ENCODE results near the gene RABEPK.
A peak's percentile ranks its signal among the peaks of the same experiment; 100 is the strongest.
"Not testable (repeated sequence)": the region's sequence is repeated elsewhere in the genome, so short reads cannot be mapped to it uniquely, and the experiment has no call there.

The RABEPK gene

DNA sequence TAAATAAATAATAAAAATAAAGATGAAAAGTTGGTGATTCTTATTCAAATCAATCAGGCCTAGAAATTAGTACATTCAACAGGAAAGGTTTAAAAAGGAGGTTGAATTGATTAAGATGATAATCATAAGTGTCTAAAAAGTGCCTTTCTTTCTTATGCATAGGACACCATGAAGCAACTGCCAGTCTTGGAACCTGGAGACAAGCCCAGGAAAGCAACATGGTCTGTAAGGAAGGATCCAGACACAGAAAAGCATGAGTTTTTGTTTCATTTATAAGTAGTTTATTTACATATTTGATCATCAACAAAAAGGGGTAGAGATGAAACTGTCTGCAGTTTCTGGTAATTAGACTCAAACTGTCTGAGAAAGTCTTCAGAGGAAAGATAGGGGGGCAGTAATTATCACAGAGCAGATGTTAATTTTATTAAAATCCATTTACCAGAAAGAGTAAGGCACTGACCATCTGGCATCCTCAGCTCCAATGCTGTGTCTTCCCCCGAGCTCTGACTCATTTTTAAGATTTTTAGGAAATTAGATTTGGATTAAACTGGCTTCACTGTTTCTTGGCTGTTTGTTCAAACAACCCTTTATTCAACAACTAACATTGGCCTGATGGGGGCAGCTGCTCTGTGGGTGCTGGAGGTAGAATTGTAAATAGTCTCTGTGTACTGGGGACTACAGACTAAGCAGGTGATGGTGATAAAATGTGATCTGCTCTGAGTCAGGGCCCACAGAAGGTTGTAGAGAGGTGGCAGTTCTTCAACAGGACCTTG is 2.7 kb downstream of the RABEPK start:
- DNase-seq, result no peak

DNA sequence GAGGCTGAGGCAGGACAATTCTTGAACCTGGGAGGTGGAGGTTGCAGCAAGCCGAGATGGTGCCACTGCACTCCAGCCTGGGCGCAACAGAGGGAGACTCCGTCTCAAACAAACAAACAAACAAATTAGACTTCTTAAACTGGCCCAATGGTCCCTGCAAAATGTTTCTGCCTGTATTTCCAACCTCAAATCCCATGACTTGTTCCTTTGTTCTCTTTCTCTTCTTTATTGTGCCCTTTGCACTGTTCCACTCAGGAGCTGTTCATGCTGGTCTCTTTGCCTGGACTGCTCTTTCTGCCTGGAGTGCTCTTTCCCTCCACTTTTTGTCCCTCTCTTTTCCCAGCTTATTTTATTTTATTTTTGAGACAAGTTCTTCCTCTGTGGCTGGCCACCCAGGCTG is 4.1 kb downstream of the RABEPK start:
- no peak for DNase-seq

DNA sequence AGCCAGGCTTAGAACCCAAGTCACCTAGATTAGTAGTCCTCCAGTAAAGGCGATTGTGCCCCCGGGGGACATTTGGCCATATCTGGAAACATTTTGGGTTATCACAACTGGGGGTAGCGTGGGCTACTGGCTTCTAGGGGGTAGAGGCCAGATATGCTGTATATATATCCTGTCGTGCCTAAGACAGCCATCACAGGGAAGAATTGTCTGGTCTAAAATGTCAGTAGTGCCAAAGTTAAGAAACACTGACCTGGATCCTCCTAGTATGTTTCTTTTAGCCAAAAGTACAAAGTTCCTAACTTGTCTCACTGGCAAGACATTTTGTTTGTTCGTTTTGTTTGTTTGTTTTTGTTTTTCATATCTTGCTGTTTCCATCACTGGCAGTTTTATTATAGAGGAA is 13.8 kb downstream of the RABEPK start:
- no peak for DNase-seq

DNA sequence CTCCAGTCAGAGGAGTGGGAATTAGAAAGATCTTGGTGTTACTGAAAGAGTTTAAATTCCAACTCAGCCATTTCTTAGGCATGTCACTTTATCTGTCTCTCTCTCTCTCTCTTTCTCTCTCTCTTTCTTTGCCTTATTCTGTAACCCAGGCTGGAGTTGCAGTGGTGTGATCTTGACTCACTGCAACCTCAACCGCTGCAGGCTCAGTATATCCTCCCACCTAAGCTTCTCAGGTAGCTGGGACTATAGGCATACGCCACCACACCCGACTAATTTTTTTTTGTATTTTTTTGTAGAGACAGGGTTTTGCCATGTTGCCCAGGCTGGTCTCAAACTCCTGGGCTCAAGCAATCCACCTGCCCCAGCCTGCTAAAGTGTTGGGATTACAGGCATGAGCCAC is 18.3 kb downstream of the RABEPK start:
- no peak for DNase-seq

DNA sequence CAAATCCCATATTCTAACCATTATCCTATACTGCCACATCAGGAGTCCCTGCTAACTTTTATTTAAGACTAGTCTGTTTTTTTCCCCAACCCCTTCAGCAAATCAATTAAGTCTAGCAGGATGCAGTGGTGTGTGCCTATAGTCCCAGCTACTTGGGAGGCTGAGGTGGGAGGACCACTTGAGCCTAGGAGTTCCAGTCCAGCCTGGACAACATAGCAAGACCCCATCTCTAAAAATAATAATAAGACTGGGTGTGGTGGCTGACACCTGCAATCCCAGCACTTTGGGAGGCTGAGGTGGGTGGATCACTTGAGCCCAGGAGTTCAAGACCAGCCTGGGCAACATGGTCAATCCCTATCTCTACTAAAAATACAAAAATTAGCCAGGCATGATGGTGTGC is 24.5 kb downstream of the RABEPK start:
- DNase-seq, result not testable (repeated sequence)

DNA sequence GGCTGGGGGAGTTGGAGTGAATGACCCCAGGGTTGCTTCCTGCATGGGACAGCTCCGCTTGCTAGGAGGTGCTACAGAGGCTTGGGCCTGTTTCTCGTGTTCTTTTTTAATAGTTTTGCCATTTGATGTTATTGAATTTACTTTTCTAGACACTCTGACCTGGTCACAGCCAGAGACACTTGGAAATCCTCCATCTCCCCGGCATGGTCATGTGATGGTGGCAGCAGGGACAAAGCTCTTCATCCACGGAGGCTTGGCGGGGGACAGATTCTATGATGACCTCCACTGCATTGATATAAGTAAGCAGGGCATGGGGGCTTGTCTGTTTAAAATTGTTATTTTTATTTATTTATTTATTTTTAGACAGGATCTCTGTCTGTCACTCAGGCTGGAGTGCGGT is 27.4 kb downstream of the RABEPK start:
- DNase-seq, result no peak

DNA sequence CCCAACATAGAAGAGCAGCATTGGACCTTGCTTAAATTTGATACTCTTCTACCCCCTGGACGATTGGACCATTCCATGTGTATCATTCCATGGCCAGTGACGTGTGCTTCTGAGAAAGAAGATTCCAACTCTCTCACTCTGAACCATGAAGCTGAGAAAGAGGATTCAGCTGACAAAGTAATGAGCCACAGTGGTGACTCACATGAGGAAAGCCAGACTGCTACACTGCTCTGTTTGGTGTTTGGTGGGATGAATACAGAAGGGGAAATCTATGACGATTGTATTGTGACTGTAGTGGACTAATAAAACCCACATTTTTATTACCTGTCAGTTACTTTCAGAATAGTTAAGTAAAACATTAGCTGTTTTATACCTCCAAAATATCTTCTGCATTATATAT is 33.3 kb downstream of the RABEPK start:
- DNase-seq, result no peak

DNA sequence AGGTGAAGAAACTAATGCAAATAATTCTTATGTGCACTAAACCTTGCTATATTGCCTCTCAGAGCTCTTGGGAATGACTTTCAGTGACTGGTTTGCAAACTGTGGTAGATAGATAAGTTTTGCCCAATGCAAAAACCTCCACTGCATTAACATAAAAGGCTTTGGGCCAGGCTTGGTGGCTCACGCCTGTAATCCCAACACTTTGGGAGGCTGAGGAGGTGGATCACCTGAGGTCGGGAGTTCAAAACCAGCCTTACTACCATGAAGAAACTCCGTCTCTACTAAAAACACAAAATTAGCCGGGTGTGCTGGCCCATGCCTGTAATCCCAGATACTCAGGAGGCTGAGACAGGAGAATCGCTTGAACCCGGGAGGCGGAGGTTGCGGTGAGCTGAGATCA is 33.8 kb downstream of the RABEPK start:
- not testable (repeated sequence) for DNase-seq

DNA sequence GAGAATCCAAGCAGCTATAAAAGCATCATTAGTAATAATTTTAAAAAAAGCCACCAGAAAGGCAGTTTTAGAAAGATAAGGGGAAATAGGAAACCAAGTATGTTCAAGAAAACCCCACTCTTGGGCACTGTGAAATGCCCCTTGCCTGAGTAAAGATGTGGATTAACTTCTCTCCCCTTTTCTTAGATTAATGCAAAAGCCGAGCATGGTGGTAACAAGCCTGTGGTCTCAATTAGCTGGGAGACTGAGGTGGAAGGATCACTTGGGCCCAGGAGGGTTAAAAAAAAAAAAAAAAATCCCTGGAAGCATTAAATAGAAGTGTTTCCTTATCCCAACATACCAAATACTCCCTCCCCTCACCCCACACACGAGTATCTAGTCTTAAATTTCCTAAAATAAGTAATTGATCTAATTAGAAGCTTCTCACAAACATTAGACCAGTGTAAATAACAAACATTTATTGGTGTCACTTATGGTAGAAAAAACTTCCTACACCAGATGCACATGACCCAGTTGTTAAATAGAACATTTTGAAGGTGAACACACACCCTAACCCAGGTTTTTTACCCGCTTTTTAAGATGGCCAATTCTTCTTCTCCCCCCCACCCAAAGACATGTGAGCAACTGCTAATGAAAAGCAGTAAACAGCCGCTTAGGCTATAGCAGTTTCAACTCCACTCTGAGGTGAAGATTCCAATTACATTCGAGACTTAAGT is 35.6 kb downstream of the RABEPK start:
- DNase-seq, result no peak

DNA sequence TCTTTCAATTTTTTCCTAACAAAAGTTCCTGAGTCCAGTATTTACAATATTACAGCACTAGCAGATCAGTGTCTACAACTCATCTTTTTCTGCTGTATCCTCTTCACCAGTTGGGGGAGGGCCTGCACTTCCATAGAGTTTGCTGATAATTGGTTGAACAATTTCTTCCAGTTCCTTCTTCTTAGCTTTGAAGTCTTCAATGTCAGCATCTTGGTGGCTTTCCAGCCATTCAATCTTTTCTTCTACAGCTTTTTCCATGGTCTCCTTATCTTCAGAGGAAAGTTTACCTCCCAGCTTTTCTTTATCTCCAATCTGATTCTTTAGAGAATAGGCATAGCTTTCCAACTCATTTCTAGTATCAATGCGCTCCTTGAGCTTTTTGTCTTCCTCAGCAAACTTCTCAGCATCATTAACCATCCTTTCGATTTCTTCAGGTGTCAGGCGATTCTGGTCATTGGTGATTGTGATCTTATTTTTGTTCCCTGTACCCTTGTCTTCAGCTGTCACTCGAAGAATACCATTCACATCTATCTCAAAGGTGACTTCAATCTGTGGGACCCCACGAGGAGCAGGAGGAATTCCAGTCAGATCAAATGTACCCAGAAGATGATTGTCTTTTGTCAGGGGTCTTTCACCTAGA is 36.3 kb downstream of the RABEPK start:
- DNase-seq, result not testable (repeated sequence)

DNA sequence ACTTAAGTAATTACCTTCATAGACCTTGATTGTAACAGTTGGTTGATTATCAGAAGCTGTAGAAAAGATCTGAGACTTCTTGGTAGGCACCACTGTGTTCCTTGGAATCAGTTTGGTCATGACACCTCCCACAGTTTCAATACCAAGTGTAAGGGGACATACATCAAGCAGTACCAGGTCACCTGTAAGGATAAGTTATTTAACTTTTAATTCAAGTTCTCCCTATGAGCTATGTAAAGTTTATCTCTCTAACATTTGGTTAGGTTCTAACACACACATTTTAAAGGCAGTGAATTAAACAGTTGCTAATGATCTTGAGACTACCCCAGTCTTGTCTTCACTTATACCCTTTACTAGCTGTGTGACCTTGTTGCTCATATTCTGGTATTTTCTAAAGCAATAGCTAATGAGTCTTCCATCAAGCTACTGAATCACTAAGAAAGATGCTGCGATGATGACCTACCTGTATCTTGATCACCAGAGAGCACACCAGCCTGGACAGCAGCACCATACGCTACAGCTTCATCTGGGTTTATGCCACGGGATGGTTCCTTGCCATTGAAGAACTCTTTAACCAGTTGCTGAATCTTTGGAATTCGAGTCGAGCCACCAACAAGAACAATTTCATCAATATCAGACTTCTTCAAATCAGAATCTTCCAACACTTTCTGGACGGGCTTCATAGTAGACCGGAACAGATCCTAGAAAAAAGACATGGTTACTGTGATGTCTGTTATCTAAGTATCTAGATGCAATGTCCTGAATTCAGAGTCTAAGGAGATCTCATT is 38.0 kb downstream of the RABEPK start:
- DNase-seq, result no peak

DNA sequence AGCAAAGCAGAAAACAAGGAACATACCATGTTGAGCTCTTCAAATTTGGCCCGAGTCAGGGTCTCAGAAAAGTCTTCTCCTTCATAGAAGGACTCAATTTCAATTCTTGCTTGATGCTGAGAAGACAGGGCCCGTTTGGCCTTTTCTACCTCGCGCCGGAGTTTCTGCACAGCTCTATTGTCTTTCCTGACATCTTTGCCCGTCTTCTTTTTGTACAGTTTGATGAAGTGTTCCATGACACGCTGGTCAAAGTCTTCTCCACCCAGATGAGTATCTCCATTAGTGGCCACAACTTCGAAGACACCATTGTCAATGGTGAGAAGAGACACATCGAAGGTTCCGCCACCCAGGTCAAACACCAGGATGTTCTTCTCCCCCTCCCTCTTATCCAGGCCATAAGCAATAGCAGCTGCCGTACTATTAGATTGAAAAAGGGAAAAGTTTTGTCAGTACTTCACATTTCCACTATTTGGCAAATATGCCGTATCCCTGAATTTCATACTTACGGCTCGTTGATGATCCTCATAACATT is 38.6 kb downstream of the RABEPK start:
- no peak for DNase-seq

DNA sequence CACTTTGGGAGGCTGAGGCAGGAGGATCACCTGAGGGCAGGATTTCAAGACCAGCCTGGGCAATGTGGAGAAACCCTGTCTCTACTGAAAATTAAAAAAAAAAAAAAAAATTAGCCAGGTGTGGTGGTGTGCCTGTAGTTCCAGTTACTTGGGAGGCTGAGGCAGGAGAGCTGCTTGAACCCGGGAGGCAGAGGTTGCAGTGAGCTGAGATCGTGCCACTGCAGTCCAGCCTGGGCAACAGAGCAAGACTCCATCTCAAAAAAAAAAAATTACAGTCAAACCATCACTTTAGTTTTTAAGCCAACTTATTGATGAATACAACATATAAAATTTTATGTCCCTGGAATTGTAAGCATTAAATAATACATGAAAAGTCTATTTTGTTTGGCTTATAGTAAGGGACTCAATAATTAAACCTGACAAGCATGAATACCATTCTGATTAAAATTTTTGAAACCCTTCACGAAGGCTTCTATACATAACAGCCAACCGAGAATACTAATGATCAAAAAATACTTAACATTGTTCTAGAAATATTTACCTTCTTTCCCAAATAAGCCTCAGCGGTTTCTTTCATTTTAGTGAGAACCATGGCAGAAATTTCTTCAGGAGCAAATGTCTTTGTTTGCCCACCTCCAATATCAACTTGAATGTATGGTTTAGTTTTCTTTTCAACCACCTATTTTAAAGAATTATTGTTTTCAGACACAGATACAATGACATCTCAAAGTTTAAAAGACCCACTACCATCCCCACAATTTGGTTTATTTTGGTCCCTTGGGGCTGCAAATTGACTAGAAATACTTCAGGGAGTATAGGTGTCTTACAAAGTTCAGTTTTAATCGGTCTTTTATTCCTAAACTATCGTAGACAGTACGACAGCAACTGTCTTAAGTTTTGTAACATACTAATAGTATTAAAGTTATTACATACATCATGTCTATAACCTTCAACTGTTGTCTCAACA is 39.6 kb downstream of the RABEPK start:
- no peak for DNase-seq

DNA sequence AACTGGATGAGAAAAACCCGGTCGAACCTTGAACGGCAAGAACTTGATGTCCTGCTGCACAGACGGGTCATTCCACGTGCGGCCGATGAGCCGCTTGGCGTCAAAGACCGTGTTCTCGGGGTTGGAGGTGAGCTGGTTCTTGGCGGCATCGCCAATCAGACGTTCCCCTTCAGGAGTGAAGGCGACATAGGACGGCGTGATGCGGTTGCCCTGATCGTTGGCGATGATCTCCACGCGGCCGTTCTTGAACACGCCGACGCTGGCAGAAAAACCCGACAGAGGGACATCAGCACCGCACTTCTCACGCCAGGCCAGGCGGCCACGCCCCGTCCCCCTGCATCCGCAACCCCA is 40.3 kb downstream of the RABEPK start:
- peak; percentile 50 for DNase-seq

DNA sequence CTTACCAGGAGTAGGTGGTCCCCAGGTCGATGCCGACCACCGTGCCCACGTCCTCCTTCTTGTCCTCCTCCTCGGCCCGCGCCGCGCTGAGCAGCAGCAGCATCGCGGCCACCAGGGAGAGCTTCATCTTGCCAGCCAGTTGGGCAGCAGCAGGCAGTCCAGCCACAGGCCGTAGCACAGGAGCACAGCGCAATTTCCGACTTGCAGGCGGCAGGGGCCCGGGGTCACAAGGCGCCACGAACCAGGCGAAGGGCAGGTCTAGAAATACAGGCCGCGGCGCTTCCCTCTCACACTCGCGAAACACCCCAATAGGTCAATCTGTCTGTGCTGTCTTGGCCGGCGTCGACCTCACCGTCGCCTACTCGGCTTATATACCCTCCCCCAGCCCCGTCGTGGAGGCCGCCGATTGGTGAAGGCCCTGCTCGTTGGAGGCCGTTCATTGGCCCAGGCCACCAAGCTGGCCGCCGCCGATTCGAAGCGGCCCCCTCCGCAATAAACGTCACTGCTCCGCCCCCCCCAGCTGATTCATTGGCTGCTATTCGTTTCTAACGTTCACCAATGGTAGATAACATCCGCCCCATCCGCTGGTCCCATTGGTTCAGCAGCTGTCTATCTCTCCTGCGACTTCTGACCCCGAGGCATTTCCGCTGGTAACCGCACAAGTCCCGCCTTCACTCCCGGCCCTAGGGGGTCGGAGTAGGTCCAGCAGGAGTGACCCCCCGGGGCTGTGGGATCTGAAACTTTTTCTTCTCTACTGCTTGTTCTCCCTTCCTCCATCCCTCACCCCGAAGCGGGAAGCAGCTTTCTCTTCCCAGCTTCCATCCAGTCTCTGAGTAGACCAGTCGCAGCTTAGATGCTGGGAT is 40.9 kb downstream of the RABEPK start, which contains the start of gene HSPA5:
Gene HSPA5 (minus strand): TSS at position 344 of the 863 bp plus-strand sequence. CDS start 217 bp downstream, at position 127.
- peak; percentile 100 for DNase-seq

DNA sequence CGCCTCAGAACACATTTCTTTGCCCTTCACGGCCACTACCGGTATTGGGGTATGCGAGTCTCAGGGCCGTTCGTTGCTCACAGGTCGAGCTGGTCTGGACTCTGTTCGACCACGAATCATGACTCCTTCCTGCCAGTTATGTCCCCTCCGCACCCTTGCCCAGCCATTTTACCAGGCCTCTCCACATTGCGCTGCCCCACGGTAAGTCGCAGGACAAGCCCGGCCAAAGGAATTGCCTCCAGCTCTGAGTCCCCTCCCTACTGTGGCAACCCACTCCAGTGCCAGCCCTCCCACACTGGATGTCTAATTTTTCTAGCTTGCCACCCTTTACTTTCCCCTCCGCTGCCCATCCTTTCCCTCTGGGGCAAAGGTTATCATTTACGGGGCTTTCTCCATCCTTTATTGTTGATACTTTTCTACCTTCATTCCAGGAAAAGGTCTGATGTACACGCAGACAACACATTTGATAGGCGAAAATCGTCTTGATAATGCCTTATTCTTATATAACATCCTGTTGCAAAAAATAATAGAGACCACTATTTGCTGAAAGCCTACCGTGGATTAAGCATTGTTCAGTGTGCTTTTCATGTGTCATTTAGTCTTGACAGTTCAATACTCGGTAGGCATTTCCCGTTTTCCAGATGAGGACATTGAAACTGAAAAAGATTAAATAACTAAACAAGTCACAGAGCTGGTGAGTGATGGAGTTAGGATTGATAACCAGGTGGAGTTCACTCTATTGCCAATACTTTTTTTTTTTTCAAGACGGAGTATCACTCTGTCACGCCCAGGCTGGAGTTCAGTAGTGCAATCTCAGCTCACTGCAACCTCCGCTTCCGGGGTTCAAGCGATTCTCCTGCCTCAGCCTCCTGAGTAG is 41.8 kb downstream of the RABEPK start:
- DNase-seq, result peak; percentile 35

DNA sequence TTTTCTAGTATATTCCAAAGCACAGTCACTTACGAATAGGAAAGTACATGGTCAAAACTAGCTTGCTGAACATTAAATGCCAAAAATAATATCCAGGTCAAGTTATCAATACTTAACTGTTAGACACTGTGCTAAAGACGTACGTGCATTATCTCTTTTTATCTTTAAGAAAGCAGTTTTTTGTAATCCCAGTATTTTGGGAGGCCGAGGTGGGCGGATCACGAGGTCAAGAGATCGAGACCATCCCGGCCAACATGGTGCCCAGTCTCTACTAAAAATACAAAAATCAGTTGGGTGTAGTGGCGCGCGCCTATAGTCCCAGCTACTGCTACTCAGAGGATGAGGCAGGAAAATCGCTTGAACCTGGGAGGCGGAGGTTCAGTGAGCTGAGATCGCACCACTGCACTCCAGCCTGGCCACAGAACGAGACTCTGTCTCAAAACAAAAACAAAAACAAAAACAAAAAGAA is 43.5 kb downstream of the RABEPK start:
- DNase-seq, result no peak

DNA sequence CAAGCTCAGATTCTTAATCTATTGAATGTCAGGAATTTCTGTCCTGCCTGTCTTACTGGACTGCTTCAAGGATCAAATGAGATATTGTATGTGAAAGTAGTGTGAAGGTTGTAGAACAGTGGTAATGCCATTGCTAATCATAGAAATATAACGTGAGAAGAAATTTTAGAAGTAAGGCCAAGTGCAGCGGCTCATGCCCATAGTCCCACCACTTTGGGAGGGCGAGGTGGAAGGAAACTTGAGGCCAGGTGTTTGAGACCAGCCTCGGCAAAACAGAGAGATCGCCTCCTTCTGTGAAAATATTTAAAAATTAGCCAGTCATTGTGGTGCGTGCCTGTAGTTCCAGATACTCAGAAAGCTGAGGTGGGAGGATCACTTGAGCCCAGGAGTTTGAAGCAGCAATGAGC is 45.9 kb downstream of the RABEPK start:
- DNase-seq, result no peak

DNA sequence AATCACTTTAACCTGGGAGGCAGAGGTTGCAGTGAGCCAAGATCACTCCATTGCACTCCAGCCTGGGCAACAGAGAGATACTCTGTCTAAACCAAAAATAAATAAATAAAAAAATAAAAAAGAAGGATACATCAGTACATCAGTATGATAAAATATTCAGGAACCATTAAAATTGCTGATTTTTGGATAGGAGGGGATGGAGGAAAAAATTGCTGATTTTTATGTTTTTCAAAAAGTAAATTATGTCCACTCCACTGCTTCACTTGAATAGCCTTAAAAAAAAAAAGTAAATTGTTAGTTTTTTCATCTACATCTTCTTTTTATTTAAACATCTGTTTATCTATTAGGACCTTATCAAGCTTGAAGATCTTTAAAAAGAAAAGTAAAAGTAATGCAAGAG is 53.9 kb downstream of the RABEPK start:
- no peak for DNase-seq
